Measurements from ENCODE around the gene CXorf49.

Gene CXorf49

DNA sequence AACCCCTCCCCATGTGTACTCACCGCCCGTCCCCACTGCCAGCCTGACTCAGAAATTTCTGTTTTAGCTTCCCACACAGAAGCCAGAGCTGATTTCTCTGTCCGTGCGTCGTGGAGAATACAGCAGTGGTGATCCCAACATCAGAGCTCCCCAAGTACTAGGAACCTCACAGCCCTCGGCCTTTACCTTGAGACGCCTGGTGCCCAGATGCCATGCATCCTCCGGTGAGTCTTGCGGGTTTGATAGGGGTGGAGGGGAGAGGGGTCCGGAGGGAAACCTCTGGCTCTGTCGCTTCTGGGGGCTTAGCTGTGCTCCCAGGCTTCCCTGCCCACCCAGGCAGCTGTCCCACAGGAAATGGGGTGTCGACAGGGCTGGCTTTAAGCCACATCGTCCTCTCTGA, 48.6 kb downstream of the CXorf49 start:
- Histone ChIP-seq H3K9me3 (ENCODE audit: low read depth, low read length) (no peaks in the 10 kb centered on the region), H3K9ac (ENCODE audit: insufficient read length) (no peak overlapping the region), H3K4me3 (no peak overlapping the region), H3K27ac (no peak overlapping the region), H3K36me3 (ENCODE audit: insufficient read depth, low read length) (no peaks in the 10 kb centered on the region)
- TF ChIP-seq EZH2 (IDR thresholded peaks at IDR 0.05) (no peak), FOXP2 (optimal IDR thresholded peaks at IDR 0.05; ENCODE audit: control extremely low read depth, extremely low read length, insufficient read depth) (no peak), POLR2AphosphoS5 (IDR thresholded peaks at IDR 0.05; ENCODE audit: borderline replicate concordance, low read depth, low read length) (no peak)
- no peak for DNase-seq (ENCODE audit: low read depth, low spot score)

DNA sequence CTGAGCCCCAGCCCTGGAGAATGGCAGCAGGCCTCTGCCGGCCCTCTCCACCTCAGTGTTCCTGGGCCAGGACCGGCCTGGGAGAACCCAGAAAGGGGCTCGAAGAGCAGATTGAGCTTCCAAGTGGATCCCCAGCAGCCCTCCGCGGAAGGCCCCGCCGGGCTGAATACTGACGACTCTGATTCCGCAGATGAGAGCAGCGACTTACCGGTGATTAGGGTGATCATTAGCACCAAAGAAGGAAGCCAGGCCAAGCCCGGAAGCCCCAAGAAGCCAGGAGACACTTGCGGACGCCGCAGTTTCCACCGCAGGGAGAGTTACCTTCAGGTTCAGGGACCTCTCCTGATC, 49.9 kb downstream of the CXorf49 start:
- Histone ChIP-seq H3K9ac (ENCODE audit: insufficient read length) (no peak overlapping the region), H3K4me3 (no peak overlapping the region), H3K36me3 (ENCODE audit: insufficient read depth, low read length) (no peaks in the 10 kb centered on the region), H3K27ac (no peak overlapping the region), H3K9me3 (ENCODE audit: low read depth, low read length) (no peaks in the 10 kb centered on the region)
- DNase-seq (ENCODE audit: low read depth, low spot score), result no peak
- TF ChIP-seq EZH2 (IDR thresholded peaks at IDR 0.05), result no peak
- no peak for TF ChIP-seq POLR2AphosphoS5 (IDR thresholded peaks at IDR 0.05; ENCODE audit: borderline replicate concordance, low read depth, low read length)
- no peak for TF ChIP-seq FOXP2 (optimal IDR thresholded peaks at IDR 0.05; ENCODE audit: control extremely low read depth, extremely low read length, insufficient read depth)

DNA sequence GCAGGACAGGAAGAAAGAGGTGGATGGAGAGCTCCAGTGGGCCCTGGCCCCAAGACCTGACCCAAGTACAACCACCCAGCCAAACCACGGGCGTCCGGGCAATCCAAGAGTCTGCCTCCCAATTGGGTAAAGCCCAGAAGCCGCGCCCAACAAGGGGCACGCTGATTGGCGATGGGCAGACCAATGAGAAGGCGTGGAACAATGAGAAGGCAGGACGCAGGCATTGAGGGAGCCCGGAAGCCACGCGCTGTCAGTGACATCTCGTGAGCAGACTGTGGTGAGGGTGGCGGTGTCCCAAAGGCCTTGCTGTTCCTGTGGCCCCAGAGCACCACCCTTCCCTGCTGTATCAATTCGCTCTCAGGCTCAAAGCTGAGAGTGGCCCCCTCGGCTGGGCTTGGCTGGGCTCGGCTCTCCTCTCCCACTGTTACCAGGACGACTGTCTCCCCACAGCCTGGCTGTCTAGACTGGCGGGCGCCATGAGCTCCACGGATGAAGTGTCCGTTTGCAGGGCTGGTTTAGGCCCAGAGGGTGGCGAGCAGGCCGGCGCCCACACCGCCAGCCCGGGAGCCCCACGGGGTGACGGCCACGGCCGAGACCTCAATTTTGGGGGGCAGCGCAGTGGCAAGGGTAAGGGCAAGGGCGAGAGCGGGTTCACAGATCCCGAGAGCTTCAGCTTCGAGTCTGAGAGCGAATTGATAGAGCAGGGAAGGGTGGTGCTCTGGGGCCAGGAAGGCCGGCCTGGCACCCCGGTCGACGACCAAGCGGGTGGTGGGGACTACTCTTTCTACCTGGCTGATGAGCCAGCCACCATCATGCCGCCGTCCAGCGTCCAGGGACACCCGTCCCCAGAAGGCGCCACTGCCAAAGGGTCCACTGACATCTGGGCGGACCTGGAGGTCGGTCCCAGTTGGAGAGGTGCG, 50.5 kb downstream of the CXorf49 start, which contains the start of gene LOC101059915:
Gene LOC101059915 (plus strand): TSS at position 219 of the 920 bp plus-strand sequence.
- Histone ChIP-seq H3K9me3 (ENCODE audit: low read depth, low read length) (no peaks in the 10 kb centered on the region), H3K27ac (no peak within 1 kb of the TSS), H3K36me3 (ENCODE audit: insufficient read depth, low read length) (no peaks in the 10 kb centered on the region), H3K9ac (ENCODE audit: insufficient read length) (no peak within 1 kb of the TSS), H3K4me3 (no peak within 1 kb of the TSS)
- TF ChIP-seq POLR2AphosphoS5 (IDR thresholded peaks at IDR 0.05; ENCODE audit: borderline replicate concordance, low read depth, low read length), result no peak
- TF ChIP-seq EZH2 (IDR thresholded peaks at IDR 0.05), result no peak
- no peak for TF ChIP-seq FOXP2 (optimal IDR thresholded peaks at IDR 0.05; ENCODE audit: control extremely low read depth, extremely low read length, insufficient read depth)
- no peak for DNase-seq (ENCODE audit: low read depth, low spot score)

DNA sequence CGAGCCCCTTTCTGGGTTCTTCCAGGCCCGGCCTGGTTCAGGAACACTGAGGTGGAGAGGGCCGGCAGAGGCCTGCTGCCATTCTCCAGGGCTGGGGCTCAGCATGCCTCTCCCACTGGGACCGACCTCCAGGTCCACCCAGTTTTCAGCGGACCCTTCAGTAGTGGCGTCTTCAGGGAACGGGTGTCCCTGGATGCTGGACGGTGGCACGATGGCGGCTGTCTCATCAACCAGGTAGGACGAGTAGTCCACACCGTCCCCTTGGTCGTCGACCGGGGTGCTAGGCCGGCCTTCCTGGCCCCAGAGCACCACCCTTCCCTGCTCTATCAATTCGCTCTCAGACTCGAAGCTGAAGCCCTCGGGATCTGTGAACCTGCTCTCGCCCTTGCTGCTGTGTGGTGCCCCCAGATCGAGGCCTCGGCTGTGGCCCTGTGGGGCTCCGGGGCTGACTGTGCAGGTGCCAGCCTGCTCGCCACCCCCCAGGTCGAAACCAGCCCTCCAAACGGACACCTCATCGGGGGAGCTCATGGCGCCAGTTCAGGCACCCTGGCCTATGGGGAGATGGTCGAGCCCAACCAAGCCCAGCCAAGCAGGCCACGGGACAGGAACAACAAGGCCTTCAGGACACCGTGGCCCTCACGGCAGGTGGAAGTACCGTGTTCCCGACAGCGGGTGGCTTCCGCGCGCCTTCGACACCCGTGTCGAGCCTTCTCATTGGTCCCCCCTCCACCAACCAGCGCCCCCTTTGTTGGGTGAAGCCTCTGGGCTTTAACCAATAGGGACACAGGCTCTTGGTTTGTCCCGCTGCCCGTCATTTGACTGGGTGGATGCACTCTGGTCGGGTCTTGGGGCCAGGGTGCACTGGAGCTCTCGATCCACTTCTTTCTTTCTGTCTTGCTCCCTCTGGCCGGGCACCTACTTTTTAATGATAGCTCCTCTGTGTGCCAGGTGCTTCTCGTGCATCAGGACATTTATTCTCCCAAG, 51.6 kb downstream of the CXorf49 start:
- no peak for DNase-seq (ENCODE audit: low read depth, low spot score)
- TF ChIP-seq EZH2 (IDR thresholded peaks at IDR 0.05) (no peak), POLR2AphosphoS5 (IDR thresholded peaks at IDR 0.05; ENCODE audit: borderline replicate concordance, low read depth, low read length) (no peak), FOXP2 (optimal IDR thresholded peaks at IDR 0.05; ENCODE audit: control extremely low read depth, extremely low read length, insufficient read depth) (no peak)
- Histone ChIP-seq H3K36me3 (ENCODE audit: insufficient read depth, low read length) (no peaks in the 10 kb centered on the region), H3K9me3 (ENCODE audit: low read depth, low read length) (no peaks in the 10 kb centered on the region), H3K4me3 (no peak overlapping the region), H3K9ac (ENCODE audit: insufficient read length) (no peak overlapping the region), H3K27ac (no peak overlapping the region)

DNA sequence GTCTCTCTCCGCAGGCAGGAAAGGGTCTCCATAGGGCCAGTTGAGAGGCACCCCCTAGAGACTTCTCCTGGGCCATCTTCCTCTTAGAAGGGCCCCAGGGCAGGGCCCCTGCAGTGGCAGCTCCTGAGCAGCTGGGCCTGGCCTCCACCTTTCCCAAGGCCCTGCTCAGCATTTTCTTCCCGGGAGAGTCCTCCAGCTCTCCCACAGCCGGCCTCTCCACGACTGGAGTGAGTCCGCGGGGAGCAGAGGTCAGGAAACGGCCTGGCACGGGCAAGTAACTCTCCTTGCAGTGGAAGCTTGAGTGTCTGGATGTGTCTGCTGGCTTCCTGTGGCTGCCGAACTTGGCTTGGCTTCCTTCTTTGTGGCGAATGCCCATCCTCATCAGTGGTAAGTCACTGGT, 52.3 kb downstream of the CXorf49 start:
- no peaks in the 10 kb centered on the region for H3K9me3 ChIP-seq (ENCODE audit: low read depth, low read length)
- no peak for DNase-seq (ENCODE audit: low read depth, low spot score)
- TF ChIP-seq FOXP2 (optimal IDR thresholded peaks at IDR 0.05; ENCODE audit: control extremely low read depth, extremely low read length, insufficient read depth) (no peak), EZH2 (IDR thresholded peaks at IDR 0.05) (no peak), POLR2AphosphoS5 (IDR thresholded peaks at IDR 0.05; ENCODE audit: borderline replicate concordance, low read depth, low read length) (no peak)
- H3K36me3 ChIP-seq (ENCODE audit: insufficient read depth, low read length), result no peaks in the 10 kb centered on the region
- H3K9ac ChIP-seq (ENCODE audit: insufficient read length), result no peak overlapping the region
- H3K27ac ChIP-seq, result no peak overlapping the region
- no peak overlapping the region for H3K4me3 ChIP-seq

DNA sequence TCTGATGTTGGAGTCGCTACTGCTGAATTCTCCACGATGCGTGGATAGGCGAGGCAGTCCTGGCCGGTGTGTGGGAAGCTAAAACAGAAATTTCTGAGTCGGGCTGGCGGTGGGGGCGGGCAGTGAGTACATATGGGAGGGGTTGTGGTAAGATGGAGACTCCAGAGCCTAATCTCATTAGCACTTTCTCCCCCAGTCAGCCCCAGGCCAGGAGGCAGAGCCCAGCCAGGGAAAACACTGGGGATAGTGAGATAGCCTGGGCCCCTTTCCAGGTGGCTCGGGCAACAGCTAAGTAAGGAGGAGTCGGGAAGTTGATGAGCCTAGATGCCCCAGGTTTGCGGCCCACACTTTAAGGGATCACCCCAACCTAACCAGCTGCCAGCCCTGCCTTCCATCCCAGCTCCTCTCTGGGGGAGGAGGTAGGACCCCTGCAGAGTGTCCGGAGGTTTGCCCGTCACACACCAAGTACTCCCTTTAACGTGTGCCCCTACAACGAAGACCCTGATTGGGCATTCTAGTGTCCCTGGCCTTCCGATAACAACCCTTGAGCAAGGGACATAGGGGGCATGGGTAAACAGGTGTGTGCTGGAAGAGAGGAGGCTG, 53.1 kb downstream of the CXorf49 start:
- Histone ChIP-seq H3K27ac (no peak overlapping the region), H3K9ac (ENCODE audit: insufficient read length) (no peak overlapping the region), H3K36me3 (ENCODE audit: insufficient read depth, low read length) (no peaks in the 10 kb centered on the region), H3K9me3 (ENCODE audit: low read depth, low read length) (no peaks in the 10 kb centered on the region), H3K4me3 (no peak overlapping the region)
- no peak for DNase-seq (ENCODE audit: low read depth, low spot score)
- no peak for TF ChIP-seq POLR2AphosphoS5 (IDR thresholded peaks at IDR 0.05; ENCODE audit: borderline replicate concordance, low read depth, low read length)
- TF ChIP-seq FOXP2 (optimal IDR thresholded peaks at IDR 0.05; ENCODE audit: control extremely low read depth, extremely low read length, insufficient read depth), result no peak

All from SK-N-MC (cell line).